SJCRH30 (cell line): ENCODE data around the gene CSNK1G1. TPM values are rescaled to one million over a fixed set of nuclear protein-coding genes. Genes with fewer than 3 reads are reported as not detected.
"Not testable (repeated sequence)": the region's sequence is repeated elsewhere in the genome, so short reads cannot be mapped to it uniquely, and the experiment has no call there.

Source experiments
- DNase-seq, 2 experiments: peaks; one replicate each; pipeline ENCODE4 v3.0.0-alpha.2; 2015 to 2020
- H3K27ac ChIP-seq: fragments of 250-450 bp; sonication (Bioruptor Pico); 2 replicates; pipeline ENCODE4 v1.5.1; 2020; ENCODE audit warnings: mild to moderate bottlenecking, moderate library complexity
- H3K27me3 ChIP-seq: fragments of 250-450 bp; sonication (Bioruptor Pico); 2 replicates; pipeline ENCODE4 v1.5.1; 2020; ENCODE audit warnings: mild to moderate bottlenecking, moderate library complexity
- H3K36me3 ChIP-seq: fragments of 250-450 bp; sonication (Bioruptor Pico); 2 replicates; pipeline ENCODE4 v1.5.1; 2020; ENCODE audit warnings: mild to moderate bottlenecking, moderate library complexity
- H3K4me1 ChIP-seq: fragments of 250-450 bp; sonication (Bioruptor Pico); 2 replicates; pipeline ENCODE4 v1.5.1; 2020; ENCODE audit warnings: mild to moderate bottlenecking, moderate library complexity
- H3K4me3 ChIP-seq: fragments of 250-450 bp; sonication (Bioruptor Pico); 2 replicates; pipeline ENCODE4 v1.5.1; 2020; ENCODE audit warnings: mild to moderate bottlenecking, moderate library complexity
- H3K9me3 ChIP-seq: fragments of 250-450 bp; sonication (Bioruptor Pico); replicated peaks from 2 replicates; pipeline ENCODE4 v1.5.1; 2020; ENCODE audit warnings: mild to moderate bottlenecking, moderate library complexity
- total RNA-seq: library from RNA; depleted of rRNA; stranded (reverse); fragments of >200 nt; shearing (Covaris generic); gene quantifications from 2 replicates; pipeline ENCODE4 v1.2.3, GENCODE V29; 2014; rRNA removed

CSNK1G1 gene
- 15.9 and 20.3 TPM in 2 replicates for total RNA-seq

- H3K36me3 ChIP-seq, result peaks cover 10% of the 10 kb centered on the region
- peak within 1 kb of the TSS; percentile 32 for H3K27ac ChIP-seq
- H3K27me3 ChIP-seq, result no peaks in the 10 kb centered on the region
- peak; percentile 96 to 98 for DNase-seq
- H3K4me1 ChIP-seq, result peaks cover 5% of the 10 kb centered on the region
- H3K4me3 ChIP-seq, result peak within 1 kb of the TSS; percentile 72
- no peaks in the 10 kb centered on the region for H3K9me3 ChIP-seq
Measured at GRCh38 chr15:64355944-64356709, at the start of gene CSNK1G1. Gene CSNK1G1, minus strand, starts transcription at chr15:64356173. Its CDS starts 55,674 bp downstream, at chr15:64300499.

- no peaks in the 10 kb centered on the region for H3K27me3 ChIP-seq
- peaks cover 49% of the 10 kb centered on the region for H3K36me3 ChIP-seq
- no peak for DNase-seq
Measured at GRCh38 chr15:64400583-64400982, 44.6 kb upstream of the CSNK1G1 start.

GRCh38 chr15:64398575-64398974, 42.6 kb upstream of the CSNK1G1 start:
- Histone ChIP-seq H3K4me3 (no peak overlapping the region), H3K27ac (no peak overlapping the region), H3K9me3 (no peaks in the 10 kb centered on the region), H3K36me3 (peaks cover 52% of the 10 kb centered on the region), H3K27me3 (no peaks in the 10 kb centered on the region), H3K4me1 (no peaks in the 10 kb centered on the region)
- no peak for DNase-seq

More at GRCh38 chr15:64400583-64400982, 44.6 kb upstream of the CSNK1G1 start:
- no peaks in the 10 kb centered on the region for H3K9me3 ChIP-seq
- H3K4me3 ChIP-seq, result no peak overlapping the region
- H3K4me1 ChIP-seq, result no peaks in the 10 kb centered on the region
- no peak overlapping the region for H3K27ac ChIP-seq

- no peak for DNase-seq
- no peaks in the 10 kb centered on the region for H3K4me1 ChIP-seq
- H3K27me3 ChIP-seq, result no peaks in the 10 kb centered on the region
- H3K4me3 ChIP-seq, result no peak overlapping the region
- H3K36me3 ChIP-seq, result peaks cover 42% of the 10 kb centered on the region
- H3K9me3 ChIP-seq, result no peaks in the 10 kb centered on the region
- no peak overlapping the region for H3K27ac ChIP-seq
Measured at GRCh38 chr15:64396789-64397188, 40.8 kb upstream of the CSNK1G1 start.

GRCh38 chr15:64392471-64392870, 36.5 kb upstream of the CSNK1G1 start:
- not testable (repeated sequence) for H3K4me1 ChIP-seq

GRCh38 chr15:64389036-64389435, 33.1 kb upstream of the CSNK1G1 start:
- Histone ChIP-seq H3K27ac (no peak overlapping the region), H3K4me3 (no peak overlapping the region), H3K36me3 (peaks cover 6% of the 10 kb centered on the region), H3K27me3 (no peaks in the 10 kb centered on the region), H3K9me3 (no peaks in the 10 kb centered on the region), H3K4me1 (no peaks in the 10 kb centered on the region)
- no peak for DNase-seq

More at GRCh38 chr15:64392471-64392870, 36.5 kb upstream of the CSNK1G1 start:
- not testable (repeated sequence) for DNase-seq, H3K4me3 ChIP-seq, H3K27me3 ChIP-seq, H3K9me3 ChIP-seq, H3K27ac ChIP-seq
- peaks cover 24% of the 10 kb centered on the region for H3K36me3 ChIP-seq

GRCh38 chr15:64387562-64388168, 31.7 kb upstream of the CSNK1G1 start, which contains the start of gene TRIP4:
Gene TRIP4, plus strand, starts transcription at chr15:64387836. Its CDS starts 28 bp downstream, at chr15:64387864.
- peak within 1 kb of the TSS; percentile 65 for H3K4me3 ChIP-seq
- no peaks in the 10 kb centered on the region for H3K36me3 ChIP-seq
- H3K9me3 ChIP-seq, result no peaks in the 10 kb centered on the region
- peak; percentile 97 for DNase-seq
- H3K27me3 ChIP-seq, result no peaks in the 10 kb centered on the region
- H3K4me1 ChIP-seq, result no peaks in the 10 kb centered on the region
- peak within 1 kb of the TSS; percentile 40; the same call in 1 of the 2 replicates for H3K27ac ChIP-seq

- no peaks in the 10 kb centered on the region; the same call in 1 of the 2 replicates for H3K4me1 ChIP-seq
- H3K4me3 ChIP-seq, result no peak overlapping the region
- H3K9me3 ChIP-seq, result no peaks in the 10 kb centered on the region
- no peak overlapping the region for H3K27ac ChIP-seq
- no peaks in the 10 kb centered on the region for H3K36me3 ChIP-seq
- H3K27me3 ChIP-seq, result no peaks in the 10 kb centered on the region
- DNase-seq, result no peak
Measured at GRCh38 chr15:64386291-64386690, 30.3 kb upstream of the CSNK1G1 start.

GRCh38 chr15:64383760-64384159, 27.8 kb upstream of the CSNK1G1 start:
- Histone ChIP-seq H3K27ac (no peak overlapping the region), H3K9me3 (no peaks in the 10 kb centered on the region), H3K27me3 (no peaks in the 10 kb centered on the region), H3K36me3 (0 out of 2 replicates have a peak, but pooled peaks cover 6% of the 10 kb centered on the region), H3K4me3 (no peak overlapping the region), H3K4me1 (peaks cover 3% of the 10 kb centered on the region)
- DNase-seq, result no peak

GRCh38 chr15:64381000-64381751, 25.2 kb upstream of the CSNK1G1 start, which contains the start of gene PCLAF:
Gene PCLAF, minus strand, starts transcription at chr15:64381441. Its CDS starts 70 bp downstream, at chr15:64381371.
- Histone ChIP-seq H3K27me3 (no peaks in the 10 kb centered on the region), H3K4me3 (peak within 1 kb of the TSS; percentile 85), H3K4me1 (peaks cover 9% of the 10 kb centered on the region), H3K9me3 (no peaks in the 10 kb centered on the region), H3K27ac (peak within 1 kb of the TSS; percentile 78), H3K36me3 (peaks cover 24% of the 10 kb centered on the region)
- DNase-seq, result peak; percentile 99

GRCh38 chr15:64380130-64380870, 24.3 kb upstream of the CSNK1G1 start:
- peak; percentile 16 to 37 for DNase-seq
- not testable (repeated sequence) for H3K27me3 ChIP-seq, H3K4me1 ChIP-seq, H3K9me3 ChIP-seq
- peaks cover 33% of the 10 kb centered on the region for H3K36me3 ChIP-seq
- peak overlapping the region; percentile 85 for H3K4me3 ChIP-seq
- peak overlapping the region; percentile 78 for H3K27ac ChIP-seq

GRCh38 chr15:64379216-64379960, 23.4 kb upstream of the CSNK1G1 start:
- H3K27ac ChIP-seq, result peak overlapping the region; percentile 68
- H3K4me3 ChIP-seq, result peak overlapping the region; percentile 85
- H3K9me3 ChIP-seq, result no peaks in the 10 kb centered on the region
- H3K4me1 ChIP-seq, result peaks cover 9% of the 10 kb centered on the region
- no peaks in the 10 kb centered on the region for H3K27me3 ChIP-seq
- H3K36me3 ChIP-seq, result peaks cover 42% of the 10 kb centered on the region
- DNase-seq, result peak; percentile 20 to 37

GRCh38 chr15:64373360-64373759, 17.4 kb upstream of the CSNK1G1 start:
- Histone ChIP-seq H3K27me3 (no peaks in the 10 kb centered on the region), H3K36me3 (peaks cover 77% of the 10 kb centered on the region)
- no peak for DNase-seq

More at GRCh38 chr15:64373360-64373759, 17.4 kb upstream of the CSNK1G1 start:
- H3K27ac ChIP-seq, result no peak overlapping the region
- H3K4me1 ChIP-seq, result peaks cover 13% of the 10 kb centered on the region
- H3K4me3 ChIP-seq, result no peak overlapping the region
- H3K9me3 ChIP-seq, result no peaks in the 10 kb centered on the region
